ENCODE data around the gene DNAI7.

- TF ChIP-seq HEYL (CRISPR knock-in tag; IDR thresholded peaks at IDR 0.05) (no peak), CHD4 (IDR thresholded peaks at IDR 0.05; ENCODE audit: borderline replicate concordance) (no peak), HDAC2 (IDR thresholded peaks at IDR 0.05) (no peak), SMC3 (IDR thresholded peaks at IDR 0.05) (no peak), RCOR1 (IDR thresholded peaks at IDR 0.05; ENCODE audit: low read depth, low read length) (no peak)
- TF ChIP-seq, protein P1, sequence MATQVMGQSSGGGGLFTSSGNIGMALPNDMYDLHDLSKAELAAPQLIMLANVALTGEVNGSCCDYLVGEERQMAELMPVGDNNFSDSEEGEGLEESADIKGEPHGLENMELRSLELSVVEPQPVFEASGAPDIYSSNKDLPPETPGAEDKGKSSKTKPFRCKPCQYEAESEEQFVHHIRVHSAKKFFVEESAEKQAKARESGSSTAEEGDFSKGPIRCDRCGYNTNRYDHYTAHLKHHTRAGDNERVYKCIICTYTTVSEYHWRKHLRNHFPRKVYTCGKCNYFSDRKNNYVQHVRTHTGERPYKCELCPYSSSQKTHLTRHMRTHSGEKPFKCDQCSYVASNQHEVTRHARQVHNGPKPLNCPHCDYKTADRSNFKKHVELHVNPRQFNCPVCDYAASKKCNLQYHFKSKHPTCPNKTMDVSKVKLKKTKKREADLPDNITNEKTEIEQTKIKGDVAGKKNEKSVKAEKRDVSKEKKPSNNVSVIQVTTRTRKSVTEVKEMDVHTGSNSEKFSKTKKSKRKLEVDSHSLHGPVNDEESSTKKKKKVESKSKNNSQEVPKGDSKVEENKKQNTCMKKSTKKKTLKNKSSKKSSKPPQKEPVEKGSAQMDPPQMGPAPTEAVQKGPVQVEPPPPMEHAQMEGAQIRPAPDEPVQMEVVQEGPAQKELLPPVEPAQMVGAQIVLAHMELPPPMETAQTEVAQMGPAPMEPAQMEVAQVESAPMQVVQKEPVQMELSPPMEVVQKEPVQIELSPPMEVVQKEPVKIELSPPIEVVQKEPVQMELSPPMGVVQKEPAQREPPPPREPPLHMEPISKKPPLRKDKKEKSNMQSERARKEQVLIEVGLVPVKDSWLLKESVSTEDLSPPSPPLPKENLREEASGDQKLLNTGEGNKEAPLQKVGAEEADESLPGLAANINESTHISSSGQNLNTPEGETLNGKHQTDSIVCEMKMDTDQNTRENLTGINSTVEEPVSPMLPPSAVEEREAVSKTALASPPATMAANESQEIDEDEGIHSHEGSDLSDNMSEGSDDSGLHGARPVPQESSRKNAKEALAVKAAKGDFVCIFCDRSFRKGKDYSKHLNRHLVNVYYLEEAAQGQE (IDR thresholded peaks at IDR 0.05), result no peak
- TF ChIP-seq, protein P2, sequence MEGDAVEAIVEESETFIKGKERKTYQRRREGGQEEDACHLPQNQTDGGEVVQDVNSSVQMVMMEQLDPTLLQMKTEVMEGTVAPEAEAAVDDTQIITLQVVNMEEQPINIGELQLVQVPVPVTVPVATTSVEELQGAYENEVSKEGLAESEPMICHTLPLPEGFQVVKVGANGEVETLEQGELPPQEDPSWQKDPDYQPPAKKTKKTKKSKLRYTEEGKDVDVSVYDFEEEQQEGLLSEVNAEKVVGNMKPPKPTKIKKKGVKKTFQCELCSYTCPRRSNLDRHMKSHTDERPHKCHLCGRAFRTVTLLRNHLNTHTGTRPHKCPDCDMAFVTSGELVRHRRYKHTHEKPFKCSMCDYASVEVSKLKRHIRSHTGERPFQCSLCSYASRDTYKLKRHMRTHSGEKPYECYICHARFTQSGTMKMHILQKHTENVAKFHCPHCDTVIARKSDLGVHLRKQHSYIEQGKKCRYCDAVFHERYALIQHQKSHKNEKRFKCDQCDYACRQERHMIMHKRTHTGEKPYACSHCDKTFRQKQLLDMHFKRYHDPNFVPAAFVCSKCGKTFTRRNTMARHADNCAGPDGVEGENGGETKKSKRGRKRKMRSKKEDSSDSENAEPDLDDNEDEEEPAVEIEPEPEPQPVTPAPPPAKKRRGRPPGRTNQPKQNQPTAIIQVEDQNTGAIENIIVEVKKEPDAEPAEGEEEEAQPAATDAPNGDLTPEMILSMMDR (IDR thresholded peaks at IDR 0.05), result no peak
These were observed 18.4 kb upstream of the DNAI7 start for GRCh38 chr12:25213338-25213737.

All from A549 (cell line).